CD4-positive, alpha-beta T cell (primary cell): ENCODE measurements around the gene PLCD3. TPM values are rescaled to one million over a fixed set of nuclear protein-coding genes. Genes with fewer than 3 reads are reported as not detected.

Experiments
- ATAC-seq: fragments of 200-7000 bp; cut with Tn5 transposase; one replicate; pipeline ENCODE4 v1.10.0; 2022; ENCODE audit warnings: mild to moderate bottlenecking; ENCODE audit not compliant: poor library complexity
- CTCF ChIA-PET: fragments of 350-600 bp; sonication (Branson Sonifier 250); formaldehyde crosslinking; loops from one replicate; lab custom pipeline; 2021; ENCODE audit warnings: antibody characterized with exemption, inconsistent platforms; lab: Charles Lee
- POLR2A ChIA-PET: fragments of 350-600 bp; sonication (Branson Sonifier 250); formaldehyde crosslinking; loops from one replicate; lab custom pipeline; 2021; ENCODE audit warnings: antibody characterized with exemption, inconsistent platforms; lab: Charles Lee
- DNase-seq, 14 experiments: peaks; one replicate each; pipeline ENCODE4 v3.0.0-alpha.2; 2013 to 2020; ENCODE audit warnings: mixed read lengths in 2 of 14
- H3K27ac ChIP-seq, 2 donors: one replicate each; pipeline versions ENCODE4 v1.5.1 to v1.7.0; 2013; ENCODE audit warnings: low read length in 2 of 2, low read depth in 1 of 2, mild to moderate bottlenecking in 1 of 2
- H3K27me3 ChIP-seq, 2 experiments: 1 replicate in 1 of 2; 2 replicates in 1 of 2; pipeline versions ENCODE4 v1.6.1 to v1.7.0; 2013; ENCODE audit warnings: low read length in 2 of 2, control low read depth in 1 of 2, mild to moderate bottlenecking in 1 of 2, moderate library complexity in 1 of 2; ENCODE audit not compliant: insufficient read depth in 2 of 2, control insufficient read depth in 1 of 2
- H3K36me3 ChIP-seq: one replicate; pipeline ENCODE4 v1.6.1; 2013; ENCODE audit warnings: low read length, control low read depth; ENCODE audit not compliant: insufficient read depth
- H3K4me1 ChIP-seq: one replicate; pipeline ENCODE4 v1.6.1; 2013; ENCODE audit warnings: low read length, control low read depth; ENCODE audit not compliant: insufficient read depth
- H3K4me3 ChIP-seq: one replicate; pipeline ENCODE4 v1.5.1; 2013; ENCODE audit warnings: mild to moderate bottlenecking, low read length, moderate library complexity
- H3K9me3 ChIP-seq, 2 experiments: 1 replicate in 1 of 2; 2 replicates in 1 of 2; pipeline versions ENCODE4 v1.6.1 to v1.7.0; 2013; ENCODE audit warnings: low read length in 2 of 2, mild to moderate bottlenecking in 2 of 2, control low read depth in 1 of 2, moderate library complexity in 1 of 2; ENCODE audit not compliant: control insufficient read depth in 1 of 2, insufficient read depth in 1 of 2
- H3K27ac Mint-ChIP-seq: one replicate; pipeline ENCODE4 v1.8.0; 2020; ENCODE audit warnings: mixed read lengths
- H3K27me3 Mint-ChIP-seq: one replicate; pipeline ENCODE4 v1.8.0; 2021; ENCODE audit warnings: mixed read lengths
- H3K36me3 Mint-ChIP-seq: one replicate; pipeline ENCODE4 v1.8.0; 2021; ENCODE audit warnings: low read depth, mixed read lengths
- H3K4me1 Mint-ChIP-seq: one replicate; pipeline ENCODE4 v1.8.0; 2021; ENCODE audit warnings: low read depth, mixed read lengths
- H3K4me3 Mint-ChIP-seq: one replicate; pipeline ENCODE4 v1.8.0; 2020; ENCODE audit warnings: mild to moderate bottlenecking, mixed read lengths
- H3K9me3 Mint-ChIP-seq: one replicate; pipeline ENCODE4 v1.8.0; 2020; ENCODE audit warnings: mixed read lengths
- CTCF ChIP-seq: fragments of 200-600 bp; IDR thresholded peaks from one replicate; pipeline ENCODE4 v1.8.0; 2022; ENCODE audit warnings: antibody characterized with exemption, mild to moderate bottlenecking
- intact Hi-C, 2 experiments: fragments of 100-400 bp; cut with DNase I in 1 of 2; cut with micrococcal nuclease in 1 of 2; formaldehyde crosslinking; loops; one replicate each; pipeline versions ENCODE4 v1.15.1 to v1.9.0; 2023 to 2025; cut with DNase I, micrococcal nuclease
- total RNA-seq, 174 experiments: library from RNA in 2 of 174; stranded (reverse) in 2 of 174; gene quantifications; one replicate each; pipeline ENCODE4 v1.2.3 and lab custom pipeline; 2021 to 2026

The PLCD3 gene
- total RNA-seq, 2 experiments from 2014 or later = 1.8 to 2.4 TPM

- Mint-ChIP-seq H3K4me3 (peak within 1 kb of the TSS; percentile 94), H3K9me3 (no peaks in the 10 kb centered on the region), H3K4me1 (peaks cover 26% of the 10 kb centered on the region), H3K36me3 (peaks cover 6% of the 10 kb centered on the region), H3K27ac (peak within 1 kb of the TSS; percentile 85), H3K27me3 (no peaks in the 10 kb centered on the region)
- Histone ChIP-seq H3K9me3 (no peaks in the 10 kb centered on the region), H3K27ac (peak within 1 kb of the TSS; percentile 43 to 58), H3K4me1 (peaks cover 37% of the 10 kb centered on the region), H3K4me3 (peak within 1 kb of the TSS; percentile 87), H3K36me3 (peaks cover 11% of the 10 kb centered on the region), H3K27me3 (no peaks in the 10 kb centered on the region)
- DNase-seq (peak; percentile 94 to 99 (median 98)), ATAC-seq (peak; percentile 88)
- ChIA-PET CTCF (interaction anchor here (0.6 to 3.8 kb wide), 49 partner anchors 9 to 274 kb away, joined by 3 to 168 read pairs (median 5); partner anchors contain the start of genes C1QL1, HEXIM1, HEXIM2 and MAP3K14), POLR2A (interaction anchor here (0.6 to 7.7 kb wide), 16 partner anchors 10 to 215 kb away, joined by 3 to 192 read pairs (median 5); partner anchors contain the start of genes HEXIM1, HEXIM2, MAP3K14 and NMT1)
- intact Hi-C loops = loop anchor here (1.0 to 2.0 kb wide), 6 partner anchors 13 to 250 kb away; partner anchors contain the start of genes HEXIM1 (in 2 of the 2) and HEXIM2 (in 1 of the 2)
- peak; percentile 100 for TF ChIP-seq CTCF
Observed at GRCh38 chr17:45135192-45135977, 3.1 kb upstream of the PLCD3 start, which contains the start of gene ACBD4. Gene ACBD4, plus strand, starts transcription at chr17:45135687. Its CDS starts 458 bp downstream, at chr17:45136145.

- intact Hi-C loops = loop anchor here in 1 of 2 experiments (1.0 to 5.0 kb wide), 3 partner anchors 82 to 358 kb away; partner anchors contain the start of gene DCAKD
- DNase-seq = peak; percentile 42 to 88 (median 64)
- H3K9me3 ChIP-seq = no peaks in the 10 kb centered on the region
- Mint-ChIP-seq H3K27me3 (no peaks in the 10 kb centered on the region), H3K4me3 (peak overlapping the region; percentile 93), H3K36me3 (peaks cover 6% of the 10 kb centered on the region), H3K27ac (peak overlapping the region; percentile 85), H3K4me1 (peaks cover 21% of the 10 kb centered on the region), H3K9me3 (no peaks in the 10 kb centered on the region)
- POLR2A ChIA-PET = interaction anchor here (0.6 to 3.3 kb wide), 3 partner anchors 16 to 265 kb away, joined by 3 to 17 read pairs (median 6); partner anchors contain the start of genes HEXIM1 and NMT1
- no peaks in the 10 kb centered on the region for H3K27me3 ChIP-seq
- H3K4me3 ChIP-seq = peak overlapping the region; percentile 99
- peak; percentile 83 for TF ChIP-seq CTCF
- peak overlapping the region; percentile 89 to 94 for H3K27ac ChIP-seq
- peaks cover 37% of the 10 kb centered on the region for H3K4me1 ChIP-seq
- peak; percentile 44 for ATAC-seq
- CTCF ChIA-PET = interaction anchor here (0.7 to 3.8 kb wide), 6 partner anchors 9 to 65 kb away, joined by 3 to 168 read pairs (median 4); partner anchors contain the start of gene HEXIM1
- peaks cover 4% of the 10 kb centered on the region for H3K36me3 ChIP-seq
Observed at GRCh38 chr17:45132572-45133463, 503 bp upstream of the PLCD3 start.
